Astrocyte (in vitro differentiated cells and primary cell): ENCODE results near the gene RPLP1. TPM values are rescaled to one million over a fixed set of nuclear protein-coding genes. Genes with fewer than 3 reads are reported as not detected.
A peak's percentile ranks its signal among the peaks of the same experiment; 100 is the strongest.

Source experiments
- DNase-seq: peaks from one replicate; pipeline ENCODE4 v3.0.0-alpha.2; 2010; ENCODE audit warnings: low read depth
- FAIRE-seq: peaks from 2 replicates; lab custom pipeline; 2011; peaks lifted over from hg19 to GRCh38; lab: Jason Lieb, UNC
- H2AFZ ChIP-seq: 2 replicates; pipeline ENCODE4 v1.6.0; 2012; ENCODE audit warnings: low read depth, low read length, inconsistent platforms
- H3K27ac ChIP-seq: 2 replicates; pipeline ENCODE4 v1.5.1; 2011; ENCODE audit warnings: low read depth, low read length, inconsistent platforms
- H3K27me3 ChIP-seq: 2 replicates; pipeline ENCODE4 v1.6.0; 2011; ENCODE audit warnings: low read length, inconsistent platforms; ENCODE audit not compliant: insufficient read depth
- H3K36me3 ChIP-seq: 2 replicates; pipeline ENCODE4 v1.5.1; 2011; ENCODE audit warnings: low read length, inconsistent platforms; ENCODE audit not compliant: insufficient read depth
- H3K4me1 ChIP-seq: 2 replicates; pipeline ENCODE4 v1.5.1; 2011; ENCODE audit warnings: low read length, inconsistent platforms; ENCODE audit not compliant: insufficient read depth
- H3K4me2 ChIP-seq: 2 replicates; pipeline ENCODE4 v1.6.0; 2012; ENCODE audit warnings: low read length, inconsistent platforms
- H3K4me3 ChIP-seq: 2 replicates; pipeline ENCODE4 v1.5.1; 2011; ENCODE audit warnings: low read depth, mild to moderate bottlenecking, low read length, inconsistent platforms; ENCODE audit not compliant: insufficient read depth
- H3K79me2 ChIP-seq: 2 replicates; pipeline ENCODE4 v1.6.0; 2012; ENCODE audit warnings: mild to moderate bottlenecking, low read length, inconsistent platforms; ENCODE audit not compliant: insufficient read depth
- H3K9ac ChIP-seq: 2 replicates; pipeline ENCODE4 v1.6.0; 2012; ENCODE audit warnings: mild to moderate bottlenecking, low read length, inconsistent platforms
- H3K9me3 ChIP-seq: 2 replicates; pipeline ENCODE4 v1.5.1; 2012; ENCODE audit warnings: low read depth, mild to moderate bottlenecking, low read length, inconsistent platforms; ENCODE audit not compliant: insufficient read depth
- H4K20me1 ChIP-seq: 2 replicates; pipeline ENCODE4 v1.6.0; 2012; ENCODE audit warnings: low read length, inconsistent platforms; ENCODE audit not compliant: insufficient read depth
- H3K27ac Mint-ChIP-seq: one replicate; pipeline ENCODE4 v1.8.0; 2021; ENCODE audit warnings: mild to moderate bottlenecking, mixed read lengths; ENCODE audit not compliant: unreplicated experiment
- H3K27me3 Mint-ChIP-seq: one replicate; pipeline ENCODE4 v1.8.0; 2021; ENCODE audit warnings: low read depth, mixed read lengths; ENCODE audit not compliant: unreplicated experiment
- H3K36me3 Mint-ChIP-seq: one replicate; pipeline ENCODE4 v1.8.0; 2021; ENCODE audit warnings: low read depth, mixed read lengths; ENCODE audit not compliant: unreplicated experiment
- H3K4me1 Mint-ChIP-seq: one replicate; pipeline ENCODE4 v1.8.0; 2021; ENCODE audit warnings: low read depth, mixed read lengths; ENCODE audit not compliant: unreplicated experiment
- H3K4me3 Mint-ChIP-seq: one replicate; pipeline ENCODE4 v1.8.0; 2021; ENCODE audit warnings: mild to moderate bottlenecking, moderate library complexity, mixed read lengths; ENCODE audit not compliant: unreplicated experiment
- H3K9me3 Mint-ChIP-seq: one replicate; pipeline ENCODE4 v1.8.0; 2021; ENCODE audit warnings: mild to moderate bottlenecking, mixed read lengths; ENCODE audit not compliant: unreplicated experiment
- CTCF ChIP-seq: IDR thresholded peaks from 2 replicates; pipeline ENCODE4 v1.5.1; 2011; ENCODE audit warnings: low read depth, mild to moderate bottlenecking, inconsistent platforms, low read length, moderate library complexity; ENCODE audit not compliant: insufficient read depth
- EZH2 ChIP-seq: IDR thresholded peaks from 2 replicates; pipeline ENCODE4 v1.6.1; 2012; ENCODE audit warnings: mild to moderate bottlenecking, low read length, inconsistent platforms; ENCODE audit not compliant: insufficient read depth
- total RNA-seq: library from RNA; stranded (reverse); gene quantifications from 2 replicates; pipeline ENCODE4 v1.2.1, GENCODE V29; 2021

RPLP1 gene
- total RNA-seq, 1 donor from 2014 or later, result 1,465 TPM

- H3K4me1 Mint-ChIP-seq, result peaks cover 20% of the 10 kb centered on the region
- no peak for FAIRE-seq
- peak overlapping the region; percentile 96 for H3K4me3 Mint-ChIP-seq
Observed at GRCh38 chr15:69454953-69455352, 2.3 kb downstream of the RPLP1 start.

GRCh38 chr15:69456208-69457166 lies 3.9 kb downstream of the RPLP1 start:
- DNase-seq, result no peak
- Mint-ChIP-seq H3K4me3 (peak overlapping the region; percentile 14), H3K27ac (peak overlapping the region; percentile 6), H3K36me3 (peaks cover 26% of the 10 kb centered on the region), H3K27me3 (no peaks in the 10 kb centered on the region), H3K4me1 (peaks cover 20% of the 10 kb centered on the region), H3K9me3 (no peaks in the 10 kb centered on the region)
- Histone ChIP-seq H3K27ac (no peak overlapping the region), H3K4me1 (peaks cover 19% of the 10 kb centered on the region), H2AFZ (no peak overlapping the region), H3K4me3 (no peak overlapping the region), H4K20me1 (peaks cover 52% of the 10 kb centered on the region), H3K9me3 (no peaks in the 10 kb centered on the region), H3K36me3 (peaks cover 35% of the 10 kb centered on the region), H3K9ac (no peak overlapping the region), H3K4me2 (no peak overlapping the region), H3K27me3 (no peaks in the 10 kb centered on the region), H3K79me2 (peaks cover 33% of the 10 kb centered on the region)
- TF ChIP-seq EZH2 (no peak), CTCF (no peak)
- FAIRE-seq, result no peak

More at GRCh38 chr15:69454953-69455352, 2.3 kb downstream of the RPLP1 start:
- DNase-seq, result no peak
- no peak overlapping the region for H2AFZ ChIP-seq
- H3K79me2 ChIP-seq, result peaks cover 33% of the 10 kb centered on the region
- Mint-ChIP-seq H3K27me3 (no peaks in the 10 kb centered on the region), H3K9me3 (no peaks in the 10 kb centered on the region), H3K36me3 (peaks cover 26% of the 10 kb centered on the region), H3K27ac (no peak overlapping the region)
- TF ChIP-seq EZH2 (no peak), CTCF (no peak)
- no peaks in the 10 kb centered on the region for H3K9me3 ChIP-seq
- H3K27me3 ChIP-seq, result no peaks in the 10 kb centered on the region
- H3K36me3 ChIP-seq, result peaks cover 35% of the 10 kb centered on the region
- H4K20me1 ChIP-seq, result peaks cover 52% of the 10 kb centered on the region
- no peak overlapping the region for H3K27ac ChIP-seq
- H3K9ac ChIP-seq, result peak overlapping the region; percentile 91
- H3K4me3 ChIP-seq, result peak overlapping the region; percentile 99
- peak overlapping the region; percentile 96 for H3K4me2 ChIP-seq
- peaks cover 19% of the 10 kb centered on the region for H3K4me1 ChIP-seq
